Pulmonary artery endothelial cell (primary cell): ENCODE measurements around the gene KLRK1. TPM values are rescaled to one million over a fixed set of nuclear protein-coding genes. Genes with fewer than 3 reads are reported as not detected.
"Not testable (repeated sequence)": the region's sequence is repeated elsewhere in the genome, so short reads cannot be mapped to it uniquely, and the experiment has no call there.

Experiments
- DNase-seq: peaks from one replicate; pipeline ENCODE4 v3.0.0-alpha.2; 2011; ENCODE audit warnings: low read depth, low spot score
- total RNA-seq: library from RNA; depleted of rRNA; stranded (reverse); fragments of >200 nt; gene quantifications from 2 replicates; pipeline ENCODE4 v1.2.3, GENCODE V29; 2014

Gene KLRK1
- not detected in 2 replicates for total RNA-seq

GRCh38 chr12:10389904-10390303 lies at the start of gene KLRK1:
TSS of gene KLRK1 (minus strand) at chr12:10390041. CDS start at chr12:10388810, 1,231 bp downstream.
- DNase-seq = no peak

- DNase-seq = not testable (repeated sequence)
Observed at GRCh38 chr12:10437601-10438000, 47.8 kb upstream of the KLRK1 start.

- peak; percentile 27 for DNase-seq
Observed at GRCh38 chr12:10435816-10436215, 46.0 kb upstream of the KLRK1 start, which contains the start of gene KLRC2. TSS of gene KLRC2 (minus strand) at chr12:10436010. CDS start at chr12:10435986, 24 bp downstream.

- not testable (repeated sequence) for DNase-seq
Observed at GRCh38 chr12:10430623-10431022, 40.8 kb upstream of the KLRK1 start.

GRCh38 chr12:10425938-10426337 lies 36.1 kb upstream of the KLRK1 start:
- DNase-seq = not testable (repeated sequence)

DNA sequence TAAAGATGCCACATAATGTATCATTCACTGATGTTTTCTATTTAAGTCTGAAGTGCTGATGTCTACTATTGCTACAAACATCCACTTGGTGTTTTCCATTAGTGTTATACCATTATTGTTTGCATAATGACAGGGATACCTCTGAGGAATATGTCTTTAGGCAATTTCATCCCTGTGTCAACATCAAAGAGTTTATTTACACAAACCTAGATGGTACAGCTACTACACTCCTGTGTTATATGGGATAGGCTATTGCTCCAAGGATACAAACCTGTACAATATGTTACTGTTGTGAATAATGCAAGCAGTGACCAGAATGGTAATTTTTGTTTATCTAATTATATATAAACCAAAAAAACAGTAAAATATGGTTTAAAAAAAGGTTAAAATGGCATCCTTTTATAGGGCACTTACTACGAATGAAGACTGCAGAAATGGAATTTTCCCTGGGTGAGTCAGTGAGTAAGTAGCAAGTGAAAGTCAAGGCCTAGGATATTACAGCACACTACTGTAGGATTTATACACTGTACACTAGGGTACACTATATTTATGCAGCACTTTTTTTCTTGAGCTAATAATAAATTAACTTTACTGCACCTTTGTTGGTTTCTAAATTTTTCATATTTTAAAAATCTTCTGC lies 34.5 kb upstream of the KLRK1 start:
- not testable (repeated sequence) for DNase-seq

GRCh38 chr12:10422159-10422558 lies 32.3 kb upstream of the KLRK1 start:
- not testable (repeated sequence) for DNase-seq

- DNase-seq = not testable (repeated sequence)
Observed at GRCh38 chr12:10420334-10420733, 30.5 kb upstream of the KLRK1 start, which contains the start of gene KLRC3. TSS of gene KLRC3 (minus strand) at chr12:10420595. CDS start at chr12:10420550, 45 bp downstream.

GRCh38 chr12:10409392-10409791 lies 19.6 kb upstream of the KLRK1 start, which contains the start of gene KLRC4:
TSS of gene KLRC4 (minus strand) at chr12:10409757. CDS start at chr12:10409575, 182 bp downstream.
- DNase-seq = peak; percentile 4

- DNase-seq = no peak
Observed at GRCh38 chr12:10408842-10409241, 19.0 kb upstream of the KLRK1 start.

- no peak for DNase-seq
Observed at GRCh38 chr12:10406725-10407124, 16.9 kb upstream of the KLRK1 start.

DNA sequence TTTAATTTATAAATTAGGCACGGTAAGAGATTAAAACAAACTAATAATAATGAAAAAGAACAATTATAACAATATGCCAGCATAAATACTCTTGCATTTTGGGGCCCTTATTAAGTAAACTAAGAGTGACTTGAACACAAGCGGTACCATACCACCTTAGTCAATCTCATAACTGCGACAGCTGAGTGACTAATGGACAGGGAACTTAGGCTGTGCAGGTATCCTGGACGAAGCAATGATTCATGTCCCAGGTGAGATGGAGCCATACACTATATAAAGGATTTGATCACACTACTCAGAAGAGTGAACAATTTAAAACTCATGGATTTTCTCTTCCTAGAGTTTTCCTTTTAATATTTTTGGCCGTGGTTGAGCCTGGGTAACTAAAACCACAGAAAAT lies 15.5 kb upstream of the KLRK1 start:
- no peak for DNase-seq

- DNase-seq = no peak
Observed at GRCh38 chr12:10404798-10405197, 15.0 kb upstream of the KLRK1 start.

DNA sequence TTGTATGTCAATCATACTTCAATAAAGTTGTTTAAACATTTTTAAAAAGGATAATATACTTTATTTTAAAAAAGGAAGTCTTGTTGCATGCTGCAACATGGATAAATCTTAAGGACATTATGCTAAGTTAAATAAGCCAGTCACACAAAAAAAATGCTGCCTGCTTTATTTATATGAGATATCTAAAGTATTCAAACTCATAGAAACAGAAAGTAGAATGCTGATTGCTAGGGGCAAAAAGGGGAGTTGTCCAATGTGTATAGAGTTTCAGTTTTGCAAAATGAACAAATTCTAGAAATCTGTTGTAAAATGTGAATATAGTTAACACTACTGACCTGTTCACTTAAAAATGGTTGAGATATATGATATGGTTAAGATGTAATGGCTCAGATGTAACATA lies 11.0 kb upstream of the KLRK1 start:
- DNase-seq = no peak

- no peak for DNase-seq
Observed at GRCh38 chr12:10398168-10398567, 8.3 kb upstream of the KLRK1 start.

- no peak for DNase-seq
Observed at GRCh38 chr12:10397296-10397695, 7.5 kb upstream of the KLRK1 start.

DNA sequence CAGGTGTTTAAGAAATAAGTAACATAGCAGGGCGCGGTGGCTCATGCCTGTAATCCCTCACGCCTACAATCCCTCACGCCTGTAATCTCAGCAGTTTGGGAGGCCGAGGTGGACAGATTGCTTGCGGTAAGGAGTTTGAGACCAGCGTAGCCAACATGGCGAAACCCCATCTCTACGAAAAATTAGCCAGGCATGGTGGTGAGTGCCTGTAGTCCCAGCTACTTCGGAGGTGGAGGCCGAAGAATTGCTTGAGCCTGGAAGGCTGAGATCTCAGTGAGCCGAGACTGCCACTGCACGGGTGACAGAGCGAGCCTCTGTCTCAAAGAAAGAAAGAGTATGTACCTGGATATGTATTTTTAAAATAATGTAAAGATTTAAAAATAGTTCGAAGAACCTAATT lies 6.3 kb upstream of the KLRK1 start:
- not testable (repeated sequence) for DNase-seq

DNA sequence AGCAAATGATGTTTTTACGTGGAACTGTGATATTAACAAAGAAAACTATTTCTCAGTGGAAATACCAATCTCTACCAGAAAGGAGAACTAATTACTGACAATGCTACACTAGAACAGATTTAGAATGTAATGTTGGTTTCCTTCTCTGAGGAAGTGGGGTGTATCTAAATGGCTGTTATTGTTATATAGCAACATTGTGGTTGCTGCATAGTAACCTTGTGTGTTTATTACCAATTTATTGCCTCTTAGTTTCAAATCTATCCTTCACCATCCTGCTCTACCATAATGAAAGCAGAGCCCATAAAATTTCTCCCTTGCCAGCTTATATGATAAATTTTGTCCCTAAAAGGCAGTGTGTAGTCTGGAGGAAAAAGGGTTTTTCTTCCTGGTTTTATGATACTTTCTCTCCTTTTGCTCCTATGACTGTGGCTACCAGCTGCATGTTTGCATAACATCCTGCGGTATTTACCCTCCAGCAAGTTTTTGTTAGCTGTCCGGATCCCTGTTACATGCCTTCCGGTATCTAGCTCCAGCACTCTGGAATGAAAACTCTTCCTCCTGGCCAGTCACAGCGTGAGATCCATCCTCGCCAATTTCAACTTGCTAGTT lies 5.7 kb upstream of the KLRK1 start:
- DNase-seq = peak; percentile 37

DNA sequence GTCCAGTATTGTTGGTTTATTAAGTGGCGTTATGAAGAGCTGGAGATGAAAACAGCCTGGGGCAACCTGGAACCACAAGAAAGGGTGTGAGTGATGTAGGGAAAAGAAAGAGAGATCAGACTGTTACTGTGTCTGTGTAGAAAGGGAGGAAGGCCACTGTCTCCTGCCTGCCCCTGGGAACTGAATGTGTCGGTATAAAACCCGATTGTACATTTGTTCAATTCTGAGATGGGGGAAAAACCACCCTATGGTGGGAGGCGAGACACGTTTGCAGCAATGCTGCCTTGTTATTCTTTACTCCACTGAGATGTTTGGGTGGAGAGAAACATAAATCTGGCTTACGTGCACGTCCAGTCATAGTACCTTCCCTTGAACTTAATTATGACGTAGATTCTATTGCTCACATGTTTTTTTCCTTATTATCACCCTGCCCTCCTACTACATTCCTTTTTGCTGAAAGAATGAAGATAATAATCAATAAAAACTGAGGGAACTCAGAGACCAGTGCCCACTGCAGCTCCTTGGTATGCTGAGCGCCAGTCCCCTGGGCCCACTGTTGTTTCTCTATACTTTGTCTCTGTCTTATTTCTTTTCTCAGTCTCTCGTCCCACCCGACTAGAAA lies 4.8 kb upstream of the KLRK1 start:
- not testable (repeated sequence) for DNase-seq

- no peak for DNase-seq
Observed at GRCh38 chr12:10393291-10393690, 3.5 kb upstream of the KLRK1 start.

DNA sequence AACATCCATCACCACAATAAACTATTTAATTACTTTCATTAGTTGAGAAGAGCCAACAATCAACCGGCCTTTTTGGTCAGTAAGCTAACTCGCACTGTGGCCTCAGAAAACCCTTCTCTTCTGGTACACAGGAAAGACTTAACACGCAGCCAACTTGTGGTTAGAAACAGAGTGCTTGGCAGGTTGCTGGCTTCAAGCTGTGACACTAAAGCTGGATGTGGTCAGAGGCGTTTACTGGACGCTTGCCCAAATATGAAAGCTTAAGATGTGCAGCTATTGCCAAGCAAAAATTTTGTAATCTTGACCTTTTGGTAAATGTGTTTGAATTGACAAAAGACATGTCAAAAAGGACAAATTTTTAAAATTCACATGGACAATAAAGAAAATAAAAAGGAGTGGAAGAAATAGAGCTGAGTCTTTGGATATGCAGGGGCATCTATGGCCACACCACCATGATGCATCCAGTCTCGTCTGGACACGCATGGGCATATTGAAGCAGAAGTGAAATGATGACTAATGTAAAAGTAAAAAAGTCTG lies 2.6 kb upstream of the KLRK1 start:
- DNase-seq = peak; percentile 54

DNA sequence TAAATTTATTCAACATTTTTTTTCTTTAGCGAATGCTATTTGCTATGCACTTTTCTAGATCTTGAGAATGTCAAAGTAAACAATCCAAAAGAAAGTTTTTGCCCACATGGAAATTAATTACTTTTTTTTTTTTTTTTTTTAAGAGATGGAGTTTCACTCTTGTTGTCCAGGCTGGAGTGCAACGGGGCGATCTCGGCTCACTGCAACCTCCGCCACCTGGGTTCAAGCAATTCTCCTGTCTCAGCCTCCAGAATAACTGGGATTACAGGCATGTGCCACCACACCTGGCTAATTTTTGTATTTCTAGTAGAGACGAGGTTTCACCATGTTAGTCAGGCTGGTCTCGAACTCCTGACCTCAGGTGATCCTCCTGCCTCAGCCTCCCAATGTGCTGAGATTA lies 1.1 kb upstream of the KLRK1 start:
- not testable (repeated sequence) for DNase-seq
